GM13976 (cell line): Measurements from ENCODE around the gene KCNV2.
A peak's percentile ranks its signal among the peaks of the same experiment; 100 is the strongest.

ENCODE experiments used
- DNase-seq: peaks from one replicate; pipeline ENCODE4 v3.0.0; 2012; ENCODE audit warnings: low spot score
- CTCF ChIP-seq: IDR thresholded peaks from 2 replicates; pipeline ENCODE4 v1.5.1; 2012; ENCODE audit warnings: borderline replicate concordance, mild to moderate bottlenecking; ENCODE audit not compliant: insufficient read depth; ENCODE audit errors: extremely low read depth, missing control alignments, control extremely low read depth
- in situ Hi-C: fragments of 300-500 bp; cut with MboI; formaldehyde crosslinking; loops from one replicate; pipeline ENCODE4 v1.12.0; 2022; ENCODE audit warnings: low sequenced_read_pairs, mixed read lengths, inconsistent platforms; ENCODE audit not compliant: unreplicated experiment

KCNV2 gene

GRCh38 chr9:2764353-2764752, 47.0 kb downstream of the KCNV2 start:
- in situ Hi-C loops, result no loop called here
- TF ChIP-seq CTCF, result no peak
- peak; percentile 27 for DNase-seq

- in situ Hi-C loops, result no loop called here
- no peak for TF ChIP-seq CTCF
- DNase-seq, result no peak
Measured at GRCh38 chr9:2765250-2765880, 48.1 kb downstream of the KCNV2 start.

- DNase-seq, result no peak
- no peak for TF ChIP-seq CTCF
- in situ Hi-C loops, result no loop called here
Measured at GRCh38 chr9:2767800-2768677, 50.7 kb downstream of the KCNV2 start.

GRCh38 chr9:2771087-2771486, 53.8 kb downstream of the KCNV2 start:
- no peak for TF ChIP-seq CTCF
- DNase-seq, result no peak
- in situ Hi-C loops, result no loop called here

- in situ Hi-C loops, result no loop called here
- DNase-seq, result no peak
- TF ChIP-seq CTCF, result no peak
Measured at GRCh38 chr9:2771661-2772060, 54.4 kb downstream of the KCNV2 start.

GRCh38 chr9:2777454-2777853, 60.1 kb downstream of the KCNV2 start:
- in situ Hi-C loops, result no loop called here
- no peak for TF ChIP-seq CTCF
- no peak for DNase-seq
